GM21360 (cell line): ENCODE measurements around the gene CRACR2A.

Source experiments
- ATAC-seq: cut with Tn5 transposase; IDR thresholded peaks from one replicate; pipeline ENCODE4 v1.9.1; 2021; ENCODE audit warnings: mild to moderate bottlenecking, moderate library complexity; ENCODE audit not compliant: unreplicated experiment

Gene CRACR2A, protein sequence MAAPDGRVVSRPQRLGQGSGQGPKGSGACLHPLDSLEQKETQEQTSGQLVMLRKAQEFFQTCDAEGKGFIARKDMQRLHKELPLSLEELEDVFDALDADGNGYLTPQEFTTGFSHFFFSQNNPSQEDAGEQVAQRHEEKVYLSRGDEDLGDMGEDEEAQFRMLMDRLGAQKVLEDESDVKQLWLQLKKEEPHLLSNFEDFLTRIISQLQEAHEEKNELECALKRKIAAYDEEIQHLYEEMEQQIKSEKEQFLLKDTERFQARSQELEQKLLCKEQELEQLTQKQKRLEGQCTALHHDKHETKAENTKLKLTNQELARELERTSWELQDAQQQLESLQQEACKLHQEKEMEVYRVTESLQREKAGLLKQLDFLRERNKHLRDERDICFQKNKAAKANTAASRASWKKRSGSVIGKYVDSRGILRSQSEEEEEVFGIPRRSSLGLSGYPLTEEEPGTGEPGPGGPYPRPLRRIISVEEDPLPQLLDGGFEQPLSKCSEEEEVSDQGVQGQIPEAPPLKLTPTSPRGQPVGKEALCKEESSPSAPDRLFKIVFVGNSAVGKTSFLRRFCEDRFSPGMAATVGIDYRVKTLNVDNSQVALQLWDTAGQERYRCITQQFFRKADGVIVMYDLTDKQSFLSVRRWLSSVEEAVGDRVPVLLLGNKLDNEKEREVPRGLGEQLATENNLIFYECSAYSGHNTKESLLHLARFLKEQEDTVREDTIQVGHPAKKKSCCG

GRCh38 chr12:3752741-3753486 lies at the start of gene CRACR2A:
TSS of gene CRACR2A (minus strand) at chr12:3753109. CDS start at chr12:3696999, 56,110 bp downstream.
- peak; percentile 74 for ATAC-seq

DNA sequence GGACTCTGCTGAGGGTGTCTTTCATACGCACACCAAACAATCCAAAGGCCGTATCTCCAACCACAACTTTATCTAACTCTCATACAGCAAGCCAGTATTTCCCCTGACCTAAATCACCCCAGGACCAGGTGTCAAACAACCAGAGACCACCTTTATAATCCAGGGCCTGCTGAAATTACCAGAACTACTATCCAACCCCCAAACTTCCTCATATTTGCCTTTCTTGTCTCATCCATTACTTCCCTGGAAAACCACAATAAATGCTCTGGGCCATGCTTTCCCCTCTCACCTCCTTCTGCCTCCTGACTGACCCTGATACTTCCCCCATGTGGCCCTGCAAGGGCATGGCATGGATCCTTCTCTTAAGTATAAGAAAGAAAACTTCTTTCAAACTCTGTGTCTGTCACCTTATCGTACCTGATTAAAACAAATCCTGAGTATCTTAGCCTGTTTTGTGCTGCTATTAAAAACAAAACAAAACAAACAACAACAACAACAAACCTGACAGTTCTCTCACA lies 44.7 kb upstream of the CRACR2A start:
- no peak for ATAC-seq

DNA sequence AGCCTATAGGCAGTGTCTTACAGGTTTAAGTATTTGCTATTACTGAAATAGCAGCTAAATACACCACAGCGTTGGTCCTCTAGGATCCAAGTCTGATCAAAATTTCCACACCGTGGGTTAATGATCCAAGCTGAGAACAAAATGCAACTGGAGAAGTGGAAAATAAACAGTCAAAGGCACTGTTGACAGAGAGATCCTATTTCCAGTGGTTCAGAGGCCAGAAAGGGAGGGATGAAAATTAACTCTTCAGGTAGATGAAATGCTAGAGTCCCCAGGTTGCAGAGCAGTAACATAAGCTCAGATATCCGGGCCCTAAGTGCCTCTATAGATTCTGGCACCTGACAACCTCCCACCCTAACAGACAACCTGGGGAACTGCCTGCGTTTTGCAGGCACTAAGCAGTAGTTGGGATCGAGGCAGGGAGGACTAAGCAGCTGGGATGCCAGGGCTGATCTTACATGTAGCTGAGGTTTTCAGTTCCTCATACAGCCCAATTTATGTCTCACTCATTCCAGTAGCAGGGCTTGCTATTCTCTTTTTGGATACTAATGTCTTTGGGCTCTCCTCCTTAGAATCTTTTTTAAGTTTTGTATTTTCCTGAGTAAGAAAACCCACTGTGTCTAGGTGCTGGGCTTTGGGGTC lies 42.7 kb upstream of the CRACR2A start:
- no peak for ATAC-seq

GRCh38 chr12:3795066-3795465 lies 42.2 kb upstream of the CRACR2A start:
- no peak for ATAC-seq

DNA sequence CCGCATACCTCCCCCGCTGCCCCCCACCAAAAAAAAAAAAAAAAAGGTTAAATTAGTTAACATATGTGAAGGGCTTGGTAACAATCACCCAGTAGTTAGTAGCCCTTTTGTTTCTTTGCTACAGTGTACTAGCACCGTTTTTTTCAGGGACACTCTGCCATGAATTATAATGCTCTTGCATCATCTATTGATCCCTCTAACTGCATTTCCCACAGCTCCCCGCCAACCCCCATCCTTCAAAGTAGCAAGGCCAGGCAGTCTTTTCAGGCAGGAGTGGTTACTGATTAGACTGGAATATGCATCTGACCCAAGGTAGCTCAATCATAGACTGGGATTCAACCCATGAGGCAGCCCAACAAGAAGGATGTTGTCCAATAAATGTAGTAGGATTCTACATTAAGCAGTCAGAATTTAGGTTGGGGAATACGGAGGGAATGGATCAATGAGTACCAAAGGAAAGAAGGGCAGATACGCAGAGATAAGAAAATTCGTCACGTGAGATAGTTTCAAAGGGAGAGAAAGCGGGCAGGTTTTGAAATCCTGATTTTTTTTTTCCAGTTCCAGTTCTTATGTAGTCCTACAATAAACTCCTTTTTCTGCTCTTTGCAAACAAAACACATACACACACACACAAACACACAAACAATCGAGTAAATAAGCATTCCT lies 39.8 kb upstream of the CRACR2A start:
- no peak for ATAC-seq

GRCh38 chr12:3791256-3791874 lies 38.5 kb upstream of the CRACR2A start:
- ATAC-seq = no peak

DNA sequence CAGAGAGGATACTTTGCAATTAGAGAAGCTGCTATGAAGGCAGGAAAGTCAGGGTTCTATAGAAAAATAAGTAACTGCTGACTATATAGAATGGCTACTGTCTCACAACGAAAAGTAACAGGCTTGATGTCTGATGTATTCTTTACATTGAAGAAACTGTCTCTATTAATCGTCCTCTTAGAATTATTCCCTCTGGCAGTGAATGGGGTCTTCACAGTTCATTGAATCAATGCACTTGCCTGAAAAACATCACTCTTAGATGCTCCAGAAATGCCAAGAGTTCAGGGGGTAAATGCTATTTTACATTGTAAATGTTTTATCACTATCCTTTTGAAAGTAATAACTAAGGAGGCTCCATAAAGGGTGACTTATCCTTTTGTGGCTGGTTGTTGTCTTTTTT lies 37.7 kb upstream of the CRACR2A start:
- no peak for ATAC-seq

- no peak for ATAC-seq
Measured at GRCh38 chr12:3789838-3790237, 36.9 kb upstream of the CRACR2A start.

DNA sequence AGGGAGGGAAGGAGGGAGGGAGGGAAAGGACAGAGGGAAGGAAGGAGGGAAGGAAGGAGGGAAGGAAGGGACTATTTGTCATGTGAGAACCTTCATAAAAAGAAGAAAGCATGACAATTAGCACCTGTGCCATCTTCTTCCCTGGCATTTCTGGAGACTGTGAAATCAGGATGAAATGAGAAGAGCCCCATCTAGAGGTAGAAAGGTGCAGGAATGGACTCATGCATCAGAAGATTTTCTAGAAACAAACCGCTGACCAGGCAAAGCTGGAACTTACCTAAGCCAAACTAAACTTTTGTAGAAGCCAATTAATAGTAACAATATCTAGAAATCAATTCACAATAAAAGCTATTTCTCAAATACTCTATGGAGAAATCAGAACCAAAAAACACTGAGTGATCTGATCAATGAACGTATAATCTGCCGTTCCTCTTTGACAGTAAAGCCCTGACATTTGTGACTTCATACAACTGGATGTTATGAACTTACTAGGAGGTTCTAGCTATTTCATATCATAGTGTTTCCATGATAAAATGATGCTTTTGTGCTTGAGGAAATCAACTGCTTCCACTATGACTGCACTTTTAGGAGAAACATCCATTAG lies 24.4 kb upstream of the CRACR2A start:
- no peak for ATAC-seq

DNA sequence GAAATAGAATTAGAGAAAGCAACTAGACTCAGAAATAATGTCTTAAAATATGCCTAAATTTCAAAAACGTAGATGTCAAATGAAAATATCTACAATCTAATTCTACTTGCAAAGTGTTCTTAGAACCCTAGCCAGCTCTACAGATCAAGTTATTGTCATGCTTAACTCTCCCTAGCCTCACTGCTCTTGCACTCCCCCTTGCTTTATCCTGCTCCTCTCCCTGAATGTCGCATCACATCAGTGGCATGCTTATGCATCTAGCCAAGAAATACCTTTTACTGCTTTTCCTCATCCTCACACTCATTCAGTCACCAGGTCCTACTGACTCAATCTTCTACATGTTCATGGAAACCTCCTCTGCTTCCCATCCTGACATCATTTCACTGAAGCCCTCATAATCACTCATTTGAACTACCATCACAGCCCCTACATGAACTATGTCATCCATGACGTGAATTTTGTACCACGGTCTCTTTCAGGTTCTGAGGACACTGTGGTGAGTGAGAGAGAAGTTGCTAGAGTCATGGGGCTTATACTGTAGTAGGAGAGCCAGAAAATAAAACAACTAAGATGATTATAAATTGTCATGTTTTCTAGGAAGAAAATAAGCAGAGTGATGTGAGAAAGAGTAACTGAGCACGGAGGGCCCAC lies 22.6 kb upstream of the CRACR2A start:
- no peak for ATAC-seq

DNA sequence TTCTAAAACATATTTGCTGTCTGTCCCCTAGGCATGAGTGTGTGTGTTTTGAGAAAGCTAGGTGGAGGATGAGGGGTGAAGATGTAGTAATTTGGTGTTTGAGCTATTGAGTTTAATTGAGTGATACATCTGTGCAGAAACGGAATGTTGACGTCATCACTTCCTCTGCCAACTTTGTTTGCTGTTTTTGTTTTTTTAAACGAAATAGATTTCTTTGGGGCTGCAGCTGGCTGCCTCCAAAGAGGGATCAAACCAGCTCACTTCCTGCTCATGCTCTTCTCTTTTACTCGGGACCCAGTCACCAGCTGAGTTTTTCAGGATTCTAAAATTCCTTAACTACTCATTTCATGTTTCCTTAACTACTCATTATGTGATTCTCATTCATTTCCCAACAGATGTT lies 19.5 kb upstream of the CRACR2A start:
- ATAC-seq = no peak

- no peak for ATAC-seq
Measured at GRCh38 chr12:3771853-3772252, 18.9 kb upstream of the CRACR2A start.

- no peak for ATAC-seq
Measured at GRCh38 chr12:3770891-3771290, 18.0 kb upstream of the CRACR2A start.

- ATAC-seq = no peak
Measured at GRCh38 chr12:3768911-3769447, 16.1 kb upstream of the CRACR2A start.

DNA sequence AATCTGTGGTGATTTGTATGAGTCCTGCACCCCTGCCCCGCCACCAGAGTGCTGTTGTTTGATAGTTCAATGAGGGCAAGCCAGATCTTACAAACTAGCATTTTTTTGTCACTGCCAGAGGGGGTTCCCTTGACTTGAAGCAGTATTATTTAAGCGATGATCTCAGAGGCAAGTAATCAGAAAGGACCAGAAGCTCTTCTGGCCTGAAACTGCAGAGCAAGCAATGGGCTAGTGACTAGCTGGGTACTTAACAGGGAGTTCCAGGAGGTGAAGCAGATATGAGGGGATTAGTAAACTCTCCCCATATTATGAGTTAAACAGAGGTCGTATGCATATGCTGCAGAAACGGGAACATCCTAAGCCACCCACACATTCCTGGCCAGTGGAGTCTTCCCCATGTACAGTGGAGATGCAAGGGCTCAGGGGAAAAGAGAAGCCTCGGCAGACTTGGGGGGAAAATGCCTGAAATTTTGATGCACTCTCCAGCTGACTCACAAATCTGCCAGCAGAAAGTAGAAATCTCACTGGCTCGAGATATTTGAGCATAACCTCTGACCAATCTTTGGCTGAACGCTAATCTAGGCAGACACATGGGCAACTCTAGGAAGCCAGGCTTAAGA lies 8.3 kb upstream of the CRACR2A start:
- no peak for ATAC-seq

DNA sequence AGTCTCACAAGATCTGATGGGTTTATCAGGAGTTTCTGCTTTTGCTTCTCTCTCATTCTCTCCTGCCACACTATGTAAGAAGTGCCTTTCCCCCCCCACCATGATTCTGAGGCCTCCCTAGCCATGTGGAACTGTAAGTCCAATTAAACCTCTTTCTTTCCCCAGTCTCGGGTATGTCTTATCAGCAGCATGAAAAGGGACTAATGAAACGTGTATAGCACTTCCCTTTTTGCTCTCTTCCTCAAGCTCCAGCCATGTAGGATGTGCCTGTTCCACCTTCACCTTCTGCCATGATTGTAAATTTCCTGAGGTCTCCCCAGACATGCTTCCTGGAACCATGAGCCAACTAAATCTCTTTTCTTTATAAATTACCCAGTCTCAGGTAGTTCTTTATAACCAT lies 7.0 kb upstream of the CRACR2A start:
- ATAC-seq = no peak

DNA sequence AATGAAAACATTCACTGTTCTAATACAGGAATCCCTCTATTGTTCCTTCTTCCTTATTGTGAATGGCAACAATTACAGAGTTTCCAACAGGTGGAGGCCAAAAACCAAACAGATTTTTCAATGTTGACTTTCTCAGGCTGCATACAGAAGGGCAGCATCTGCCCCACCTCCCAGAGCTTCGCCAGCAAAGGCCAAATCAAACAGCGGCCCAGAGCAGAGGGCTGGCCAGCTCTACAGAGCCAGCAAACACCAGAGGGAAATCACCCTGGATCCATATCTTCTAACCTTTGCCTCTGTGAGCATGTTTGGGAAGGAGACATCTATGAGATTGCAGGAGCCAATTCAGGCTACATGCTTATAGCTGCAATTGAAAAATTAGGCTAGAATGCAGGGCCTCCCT lies 4.4 kb upstream of the CRACR2A start:
- no peak for ATAC-seq

DNA sequence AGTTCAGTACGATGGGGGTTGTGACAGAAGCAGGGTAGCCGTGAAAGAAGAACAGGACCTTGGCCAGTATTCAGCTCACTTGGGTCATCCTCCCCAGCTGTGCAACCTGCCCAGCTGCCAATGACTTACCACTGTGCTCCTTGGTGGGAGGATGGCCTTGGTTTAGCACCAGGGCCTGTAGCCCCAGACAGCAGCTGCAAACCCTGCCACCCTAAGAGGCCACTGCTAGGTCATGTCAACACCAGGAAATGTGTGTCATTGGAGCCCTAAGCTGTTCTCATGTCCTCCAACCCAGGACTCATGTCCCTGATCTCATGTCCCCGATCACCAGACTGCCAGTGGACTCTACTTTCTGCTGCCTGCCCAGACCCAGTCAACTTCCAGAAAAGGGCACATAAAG lies 3.0 kb upstream of the CRACR2A start:
- ATAC-seq = no peak
